Fibroblast of pulmonary artery (primary cell): ENCODE data around the gene NCR2.
A peak's percentile ranks its signal among the peaks of the same experiment; 100 is the strongest.

ENCODE experiments used
- DNase-seq: peaks from one replicate; pipeline ENCODE4 v3.0.0-alpha.2; 2010; ENCODE audit warnings: low read depth
- H3K4me3 ChIP-seq: replicated peaks from 2 replicates; pipeline ENCODE4 v1.5.1; 2011; ENCODE audit warnings: low read depth, mild to moderate bottlenecking, control low read depth, low read length, moderate library complexity
- TF ChIP-seq, protein P1 (sequence below): IDR thresholded peaks from 2 replicates; pipeline ENCODE4 v1.5.1; 2011; ENCODE audit warnings: mild to moderate bottlenecking, control low read depth, low read length, inconsistent platforms; ENCODE audit errors: missing control alignments

Gene NCR2

DNA sequence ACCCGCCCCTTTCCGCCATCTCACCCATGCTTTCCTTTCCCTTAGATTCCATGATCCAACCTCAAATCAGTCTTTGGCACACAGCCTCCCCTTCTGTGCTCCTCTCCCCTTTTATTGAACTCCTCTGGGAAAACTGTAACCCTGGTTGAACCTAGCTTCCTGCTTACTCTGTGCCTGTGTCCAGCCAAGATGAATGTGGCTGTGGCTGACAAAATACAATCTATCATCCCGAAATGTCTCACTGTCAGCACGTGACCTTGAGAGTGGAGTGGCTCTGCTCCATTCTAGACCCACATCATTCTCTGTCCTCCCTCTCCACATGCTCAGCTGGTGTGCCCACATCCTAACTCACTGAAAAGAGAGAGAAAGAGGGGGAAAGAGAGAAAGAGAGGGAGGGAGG, 11.0 kb downstream of the NCR2 start:
- TF ChIP-seq, protein P1, sequence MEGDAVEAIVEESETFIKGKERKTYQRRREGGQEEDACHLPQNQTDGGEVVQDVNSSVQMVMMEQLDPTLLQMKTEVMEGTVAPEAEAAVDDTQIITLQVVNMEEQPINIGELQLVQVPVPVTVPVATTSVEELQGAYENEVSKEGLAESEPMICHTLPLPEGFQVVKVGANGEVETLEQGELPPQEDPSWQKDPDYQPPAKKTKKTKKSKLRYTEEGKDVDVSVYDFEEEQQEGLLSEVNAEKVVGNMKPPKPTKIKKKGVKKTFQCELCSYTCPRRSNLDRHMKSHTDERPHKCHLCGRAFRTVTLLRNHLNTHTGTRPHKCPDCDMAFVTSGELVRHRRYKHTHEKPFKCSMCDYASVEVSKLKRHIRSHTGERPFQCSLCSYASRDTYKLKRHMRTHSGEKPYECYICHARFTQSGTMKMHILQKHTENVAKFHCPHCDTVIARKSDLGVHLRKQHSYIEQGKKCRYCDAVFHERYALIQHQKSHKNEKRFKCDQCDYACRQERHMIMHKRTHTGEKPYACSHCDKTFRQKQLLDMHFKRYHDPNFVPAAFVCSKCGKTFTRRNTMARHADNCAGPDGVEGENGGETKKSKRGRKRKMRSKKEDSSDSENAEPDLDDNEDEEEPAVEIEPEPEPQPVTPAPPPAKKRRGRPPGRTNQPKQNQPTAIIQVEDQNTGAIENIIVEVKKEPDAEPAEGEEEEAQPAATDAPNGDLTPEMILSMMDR: no peak
- DNase-seq: no peak

DNA sequence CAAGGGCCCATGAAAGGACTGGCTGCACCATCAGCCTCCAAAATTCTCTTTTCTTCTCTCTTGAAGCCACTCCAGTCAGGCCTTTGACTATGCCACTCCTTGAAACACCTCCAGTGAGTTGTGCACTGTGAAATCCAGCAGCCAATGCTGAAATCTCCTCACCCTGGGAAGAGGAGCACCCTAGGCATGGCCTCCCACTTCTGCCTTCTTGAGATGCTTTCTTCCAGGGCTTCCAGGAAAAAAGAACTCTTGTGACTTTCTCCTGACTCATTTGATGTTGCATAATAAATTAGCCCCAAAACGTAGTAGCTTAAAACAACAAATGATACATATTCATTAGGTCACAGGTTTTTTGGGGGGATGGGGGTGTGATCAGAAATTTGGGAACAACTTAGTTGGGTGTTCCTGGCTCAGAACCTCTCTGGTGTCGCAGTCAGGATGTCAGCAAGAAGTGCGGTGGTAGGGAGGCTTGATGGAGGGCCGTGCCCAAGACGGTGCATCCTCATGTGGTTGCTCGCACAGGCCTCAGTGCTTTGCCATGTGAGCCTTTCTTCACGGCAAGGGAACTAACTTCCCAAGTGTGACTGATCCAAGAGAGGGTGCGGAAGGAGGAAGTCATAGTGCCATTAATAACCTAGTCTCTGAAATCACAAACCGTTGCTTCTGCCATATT, 12.1 kb downstream of the NCR2 start:
- DNase-seq: peak; percentile 2
- TF ChIP-seq, protein P1: no peak
- H3K4me3 ChIP-seq: no peak overlapping the region

More for the DNA sequence above, 11.0 kb downstream of the NCR2 start:
- H3K4me3 ChIP-seq: no peak overlapping the region

DNA sequence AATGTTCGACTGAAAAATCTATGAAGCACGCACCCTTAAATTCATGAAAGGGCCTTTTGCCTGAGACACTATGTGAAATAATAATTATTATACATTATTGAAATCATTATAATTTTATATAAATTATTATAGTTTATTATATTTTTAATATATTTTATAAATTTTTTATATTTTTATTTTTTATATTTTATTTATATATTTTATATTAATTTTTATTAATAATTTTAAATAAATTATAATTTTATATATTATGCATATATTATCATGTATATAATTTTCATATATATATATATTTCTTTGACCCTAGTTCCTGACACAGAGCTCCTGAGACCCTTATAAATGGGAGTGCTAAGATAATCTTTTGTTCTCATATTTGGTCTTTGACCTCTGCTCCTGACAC, 13.5 kb downstream of the NCR2 start:
- no peak for DNase-seq
- TF ChIP-seq, protein P1: no peak
- no peak overlapping the region for H3K4me3 ChIP-seq

DNA sequence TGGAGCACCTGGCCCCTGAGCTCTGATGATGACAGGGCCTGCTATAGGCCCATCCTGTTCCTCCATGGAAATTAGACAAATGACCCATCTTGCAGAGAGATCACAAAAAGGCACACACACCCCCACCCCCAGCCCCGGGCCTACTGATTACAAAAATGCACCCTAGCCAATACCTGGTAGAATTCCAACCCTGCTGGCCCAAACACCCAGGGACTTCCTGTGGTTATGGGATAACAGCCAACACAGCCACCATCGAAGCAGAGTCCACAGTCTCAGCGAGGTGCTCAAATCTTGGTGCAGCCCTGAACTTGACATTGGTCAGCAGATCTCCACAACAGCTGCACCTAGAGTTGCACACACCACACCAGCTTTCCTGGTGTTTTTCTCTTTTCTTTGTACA, 17.0 kb downstream of the NCR2 start:
- DNase-seq: no peak
- H3K4me3 ChIP-seq: no peak overlapping the region
- TF ChIP-seq, protein P1: no peak

DNA sequence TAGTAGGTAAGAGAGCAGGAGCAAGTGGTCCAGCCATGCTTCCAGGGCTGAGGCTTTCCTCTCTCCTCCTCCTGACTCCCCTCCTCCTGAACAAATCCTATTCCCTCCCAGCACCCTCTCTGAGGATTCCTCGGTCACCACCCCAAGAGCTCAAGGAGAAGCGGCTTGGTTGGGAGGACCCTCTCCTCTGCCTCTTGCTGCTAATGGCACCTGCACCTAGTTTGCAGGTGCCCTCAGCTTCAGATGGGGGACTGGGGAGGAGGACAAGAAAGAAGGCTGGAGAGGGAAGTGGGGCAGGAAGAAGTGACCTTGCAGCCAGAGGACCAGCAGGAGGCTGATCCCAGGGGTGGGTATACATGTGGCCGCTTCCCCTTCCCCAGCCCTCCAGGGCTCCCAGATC, 17.5 kb downstream of the NCR2 start:
- no peak for DNase-seq
- no peak overlapping the region for H3K4me3 ChIP-seq
- TF ChIP-seq, protein P1: no peak

DNA sequence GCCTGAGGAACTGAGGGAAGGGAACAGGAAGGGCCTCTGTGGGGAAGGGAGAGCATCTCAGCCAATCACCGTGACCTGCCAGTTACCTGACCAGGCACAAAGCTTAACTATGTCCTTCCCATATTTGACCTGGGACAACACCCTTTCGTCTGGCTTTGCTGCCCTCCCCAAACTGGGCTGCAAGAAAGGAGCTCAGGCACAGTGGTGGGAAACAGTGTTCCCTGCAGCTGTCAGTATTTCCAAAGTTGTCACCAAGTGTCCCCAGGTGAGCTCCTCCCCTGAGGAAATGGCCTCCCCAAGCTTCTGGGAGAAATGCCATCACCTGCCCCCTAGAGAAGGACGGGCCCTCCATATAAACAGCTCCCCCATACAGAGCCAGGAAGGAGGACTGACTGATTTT, 17.9 kb downstream of the NCR2 start:
- TF ChIP-seq, protein P1: no peak
- DNase-seq: no peak
- H3K4me3 ChIP-seq: no peak overlapping the region

DNA sequence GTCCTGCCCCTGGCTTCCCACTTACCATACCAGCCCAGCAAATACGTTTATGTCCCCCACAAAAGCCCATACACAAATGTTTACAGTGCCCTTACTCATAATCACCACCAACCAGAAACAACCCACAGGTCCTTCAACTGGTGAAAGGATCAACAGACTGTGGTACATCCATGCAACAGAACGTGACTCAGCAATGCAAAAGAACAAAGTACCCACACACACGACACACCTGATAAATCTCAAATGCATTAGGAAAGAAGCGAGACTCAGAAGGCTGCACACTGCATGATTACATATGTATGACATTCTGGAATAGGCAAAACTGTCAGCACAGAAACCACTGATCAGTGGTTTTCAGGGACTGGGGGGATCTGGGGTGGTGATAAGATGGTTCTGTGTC, 20.5 kb downstream of the NCR2 start:
- TF ChIP-seq, protein P1: no peak
- H3K4me3 ChIP-seq: no peak overlapping the region
- no peak for DNase-seq
